HepG2 (cell line): ENCODE measurements around the gene DNAJA1. TPM values are rescaled to one million over a fixed set of nuclear protein-coding genes. Genes with fewer than 3 reads are reported as not detected.

Experiments
- ATAC-seq: fragments of 200-7000 bp; cut with Tn5 transposase; 3 replicates; pipeline ENCODE4 v1.9.1; 2020; ENCODE audit warnings: mild to moderate bottlenecking, moderate library complexity
- BruUV-seq: library from RNA; stranded (reverse); fragments of 400-500 nt; replicated peaks from 2 replicates; lab custom pipeline; 2021; lab: Mats Ljungman, UMichigan
- CTCF ChIA-PET: fragments of 300-600 bp; formaldehyde crosslinking; extraction: SDS; loops from one replicate; lab custom pipeline; 2021; ENCODE audit warnings: low total read pairs, inconsistent platforms, low intra/inter-chr PET ratio; lab: Yijun Ruan, JAX
- POLR2A ChIA-PET: fragments of 350-600 bp; sonication (Branson Sonifier 250); formaldehyde crosslinking; loops from one replicate; lab custom pipeline; 2020; ENCODE audit warnings: antibody characterized with exemption, inconsistent platforms; lab: Yijun Ruan, JAX
- DNase-seq: peaks from one replicate; pipeline ENCODE4 v3.0.0-alpha.2; 2015; ENCODE audit warnings: low spot score
- FAIRE-seq: peaks from 3 replicates; lab custom pipeline; 2011; peaks lifted over from hg19 to GRCh38; lab: Jason Lieb, UNC
- H2AFZ ChIP-seq: one replicate; pipeline ENCODE4 v1.6.1; 2011; ENCODE audit warnings: low read length, inconsistent platforms
- H3K27ac ChIP-seq: fragments of 300-600 bp; 3 replicates; pipeline ENCODE4 v1.8.0; 2011; ENCODE audit warnings: mixed run types, mild to moderate bottlenecking, mixed read lengths, low read length, inconsistent platforms; ENCODE audit not compliant: insufficient read depth; ENCODE audit errors: extremely low read length
- H3K27me3 ChIP-seq, 2 experiments: fragments of 200-600 bp in 1 of 2; 2 replicates in 1 of 2; 3 replicates in 1 of 2; pipeline versions ENCODE4 v1.6.0 to v1.8.0; 2011; ENCODE audit warnings: low read length in 2 of 2, mild to moderate bottlenecking in 2 of 2, moderate library complexity in 2 of 2, inconsistent platforms in 1 of 2; ENCODE audit not compliant: insufficient read depth in 2 of 2, control insufficient read depth in 1 of 2
- H3K36me3 ChIP-seq, 2 experiments: fragments of 200-600 bp in 1 of 2; replicated peaks in 1 of 2; 2 replicates in 1 of 2; 3 replicates in 1 of 2; pipeline versions ENCODE4 v1.5.1 to v1.8.0; 2011; ENCODE audit warnings: low read length in 2 of 2, inconsistent platforms in 1 of 2; ENCODE audit not compliant: insufficient read depth in 2 of 2, control insufficient read depth in 1 of 2
- H3K4me1 ChIP-seq: 2 replicates; pipeline ENCODE4 v1.5.1; 2012; ENCODE audit warnings: low read length, inconsistent platforms; ENCODE audit not compliant: insufficient read depth
- H3K4me2 ChIP-seq: 2 replicates; pipeline ENCODE4 v1.6.0; 2011; ENCODE audit warnings: low read depth, low read length, inconsistent platforms
- H3K4me3 ChIP-seq, 3 experiments: fragments of 200-600 bp in 1 of 3; sonication (generic), shearing (Covaris generic) in 1 of 3; replicated peaks in 1 of 3; 2 replicates each; pipeline ENCODE4 v1.5.1; 2011 to 2016; ENCODE audit warnings: low read length in 3 of 3, inconsistent platforms in 2 of 3, low read depth in 2 of 3, mild to moderate bottlenecking in 2 of 3, control low read depth in 1 of 3, mixed read lengths in 1 of 3; ENCODE audit not compliant: insufficient read depth in 1 of 3
- H3K79me2 ChIP-seq: one replicate; pipeline ENCODE4 v1.6.1; 2011; ENCODE audit warnings: low read length, inconsistent platforms; ENCODE audit not compliant: insufficient read depth
- H3K9ac ChIP-seq: 2 replicates; pipeline ENCODE4 v1.6.0; 2011; ENCODE audit warnings: mild to moderate bottlenecking, low read depth, low read length, inconsistent platforms; ENCODE audit not compliant: insufficient read depth
- H3K9me3 ChIP-seq: 2 replicates; pipeline ENCODE4 v1.5.1; 2012; ENCODE audit warnings: mild to moderate bottlenecking, low read length
- H4K20me1 ChIP-seq: 2 replicates; pipeline ENCODE4 v1.6.0; 2011; ENCODE audit warnings: inconsistent platforms, mild to moderate bottlenecking, low read length, moderate library complexity; ENCODE audit not compliant: insufficient read depth
- HOMEZ ChIP-seq: IDR thresholded peaks from 2 replicates; pipeline ENCODE4 v1.6.1; 2016; ENCODE audit warnings: low read depth
- KAT2B ChIP-seq: fragments of 150-350 bp; IDR thresholded peaks from 2 replicates; pipeline ENCODE4 v1.6.1; 2014; ENCODE audit warnings: low read depth, low read length, borderline replicate concordance
- SNAPC4 ChIP-seq: sonication (generic); formaldehyde crosslinking; IDR thresholded peaks from 2 replicates; pipeline ENCODE4 v1.4.0; 2020; ENCODE audit warnings: mild to moderate bottlenecking, missing genetic modification reagents
- SNAPC5 ChIP-seq: sonication (generic); formaldehyde crosslinking; IDR thresholded peaks from 2 replicates; pipeline ENCODE4 v1.8.1; 2023; ENCODE audit warnings: mild to moderate bottlenecking, missing genetic modification reagents, borderline replicate concordance
- SNRNP70 ChIP-seq: fragments of 200-400 bp; formaldehyde crosslinking; IDR thresholded peaks from 2 replicates; pipeline ENCODE4 v1.6.1; 2017; ENCODE audit warnings: mild to moderate bottlenecking, low read depth, low read length, moderate library complexity
- TBP ChIP-seq: sonication (generic); formaldehyde crosslinking; IDR thresholded peaks from 2 replicates; pipeline ENCODE4 v1.5.0; 2020; ENCODE audit warnings: missing genetic modification reagents
- ZNF580 ChIP-seq: IDR thresholded peaks from 2 replicates; pipeline ENCODE4 v1.6.1; 2016; ENCODE audit warnings: low read depth, borderline replicate concordance
- WGBS: methylation state at CpG from one replicate; pipeline ENCODE4 v1.1.6; 2017; ENCODE audit warnings: low lambda C conversion rate; 5-methylcytosine and 5-hydroxymethylcytosine counted together
- in situ Hi-C: cut with HindIII; loops from 2 replicates; pipeline ENCODE4 v1.10.0; 2017; ENCODE audit warnings: low pct_unique_long_range_greater_than_20kb; ENCODE audit not compliant: extremely low pct_ligation_motif_present
- intact Hi-C: fragments of 100-400 bp; cut with micrococcal nuclease; formaldehyde crosslinking; loops from one replicate; pipeline ENCODE4 v1.10.0; 2022; ENCODE audit not compliant: unreplicated experiment
- polyA plus RNA-seq, 8 experiments: library from polyadenylated mRNA; depleted of rRNA in 3 of 8; stranded (reverse) in 7 of 8; unstranded in 1 of 8; fragments of >200 nt; fragmentation: Illumina TruSeq in 4 of 8; extraction: Trizol in 4 of 8; gene quantifications; 2 replicates each; pipeline versions ENCODE4 v1.2.1 to v1.2.3, GENCODE V29; 2011 to 2016; ENCODE audit warnings: low read depth in 4 of 8, missing spikeins in 1 of 8, mixed read lengths in 1 of 8; ENCODE audit not compliant: insufficient read depth in 1 of 8
- total RNA-seq, 5 experiments: library from RNA; depleted of rRNA; stranded (reverse); fragments of >200 nt; fragmentation: Illumina TruSeq; extraction: Trizol; gene quantifications; 2 replicates each; pipeline ENCODE4 v1.2.3, GENCODE V29; 2016; ENCODE audit warnings: low read depth in 1 of 5

Gene DNAJA1
- total and polyA plus RNA-seq, 2 of the 13 experiments (the other 11 are each of a cell fraction or from before 2014, with no cell fraction given), result 95.9 to 306 TPM

- no peak overlapping the region for H3K4me3 ChIP-seq
- H3K4me1 ChIP-seq, result peaks cover 17% of the 10 kb centered on the region
- H3K79me2 ChIP-seq, result no peaks in the 10 kb centered on the region
- DNase-seq (no peak), ATAC-seq (no peak), FAIRE-seq (no peak)
- BruUV-seq, result no TSS peak
- CTCF ChIA-PET, result no interaction called here
- POLR2A ChIA-PET, result interaction anchor here (1.0 to 4.0 kb wide), 2 partner anchors 11 to 13 kb away, joined by 3 to 38 read pairs; partner anchors contain the start of genes APTX and DNAJA1
- TF ChIP-seq KAT2B, result 0 out of 2 replicates have a peak, but pooled peaks have one; percentile 38
- no peak for TF ChIP-seq HOMEZ (CRISPR knock-in tag)
- H3K4me2 ChIP-seq, result no peak overlapping the region
- no peak overlapping the region for H3K9ac ChIP-seq
- no peaks in the 10 kb centered on the region for H3K9me3 ChIP-seq
- intact Hi-C loops (no loop called here), in situ Hi-C loops (no loop called here)
- H3K27ac ChIP-seq, result no peak overlapping the region
- H3K27me3 ChIP-seq, result no peaks in the 10 kb centered on the region
- 91% methylated on average over 2 of the region's 3 CpGs for WGBS
- no peaks in the 10 kb centered on the region for H3K36me3 ChIP-seq
- 0 out of 2 replicates have a peak, but pooled peaks cover 5% of the 10 kb centered on the region for H4K20me1 ChIP-seq
- no peak overlapping the region for H2AFZ ChIP-seq
Observed at GRCh38 chr9:33012328-33013069, 12.6 kb upstream of the DNAJA1 start.

- no peaks in the 10 kb centered on the region for H3K36me3 ChIP-seq
- no peak overlapping the region for H3K9ac ChIP-seq
- H4K20me1 ChIP-seq, result 0 out of 2 replicates have a peak, but pooled peaks cover 5% of the 10 kb centered on the region
- H3K4me2 ChIP-seq, result no peak overlapping the region
- no peaks in the 10 kb centered on the region for H3K9me3 ChIP-seq
- no peak for DNase-seq
- TF ChIP-seq TBP (CRISPR knock-in tag), result no peak
- TF ChIP-seq ZNF580 (CRISPR knock-in tag), result no peak
- TF ChIP-seq SNRNP70, result no peak
- TF ChIP-seq SNAPC5, result no peak
- TF ChIP-seq SNAPC4, result no peak
- no peaks in the 10 kb centered on the region for H3K27me3 ChIP-seq
- POLR2A ChIA-PET, result interaction anchor here (1.2 to 4.0 kb wide), 2 partner anchors 11 to 13 kb away, joined by 4 to 38 read pairs; partner anchors contain the start of genes APTX and DNAJA1
- BruUV-seq, result no TSS peak
- peaks cover 17% of the 10 kb centered on the region for H3K4me1 ChIP-seq
- no peak for FAIRE-seq
- H2AFZ ChIP-seq, result no peak overlapping the region
- in situ Hi-C loops (no loop called here), intact Hi-C loops (no loop called here)
- H3K27ac ChIP-seq, result no peak overlapping the region
- ATAC-seq, result no peak; the same call in 2 of the 3 replicates
- 83% methylated on average over 2 of the region's 2 CpGs for WGBS
- CTCF ChIA-PET, result no interaction called here
- no peak overlapping the region for H3K4me3 ChIP-seq
- H3K79me2 ChIP-seq, result no peaks in the 10 kb centered on the region
Observed at GRCh38 chr9:33013962-33014664, 11.0 kb upstream of the DNAJA1 start.
